Pancreas (tissue), 10 donors: ENCODE data around the gene IFITM10. TPM values are rescaled to one million over a fixed set of nuclear protein-coding genes. Genes with fewer than 3 reads are reported as not detected.

Experiments
- ATAC-seq, 4 donors: fragments of 200-7000 bp; cut with Tn5 transposase; one replicate each; pipeline versions ENCODE4 v1.8.0 to v1.9.1; 2020; ENCODE audit warnings: mild to moderate bottlenecking in 4 of 4, moderate library complexity in 4 of 4
- DNase-seq, 6 donors: peaks; one replicate each; pipeline ENCODE4 v3.0.0-alpha.2; 2020
- FAIRE-seq: peaks from 2 replicates; lab custom pipeline; 2012; peaks lifted over from hg19 to GRCh38; lab: Jason Lieb, UNC
- H3K27ac ChIP-seq, 4 donors: fragments of 200-600 bp; sonication (generic); 1 replicate in 3 of 4; 2 replicates in 1 of 4; pipeline versions ENCODE4 v1.5.0 to v1.8.0; 2020
- H3K27me3 ChIP-seq, 4 donors: fragments of 200-600 bp; one replicate each; pipeline ENCODE4 v1.8.0; 2021
- H3K36me3 ChIP-seq, 3 donors: fragments of 200-600 bp; sonication (generic) in 1 of 3; one replicate each; pipeline versions ENCODE4 v1.5.0 to v1.8.0; 2020 to 2021
- H3K4me1 ChIP-seq, 3 donors: fragments of 200-600 bp; one replicate each; pipeline ENCODE4 v1.8.0; 2021
- H3K4me3 ChIP-seq, 4 donors: fragments of 200-600 bp; sonication (generic) in 2 of 4; one replicate each; pipeline versions ENCODE4 v1.5.0 to v1.8.0; 2020 to 2021
- H3K9me3 ChIP-seq, 4 donors: fragments of 200-600 bp; one replicate each; pipeline ENCODE4 v1.8.0; 2021
- WGBS, 2 donors: extraction: QIAGEN DNeasy Blood & Tissue Kit; methylation state at CpG; one replicate each; pipeline ENCODE4 v1.1.7; 2013; 5-methylcytosine and 5-hydroxymethylcytosine counted together
- intact Hi-C, 3 donors: fragments of 100-400 bp; cut with DNase I; formaldehyde crosslinking; loops; one replicate each; pipeline versions ENCODE4 v1.11.1 to v1.14.2; 2022
- polyA plus RNA-seq, 2 donors: library from polyadenylated mRNA; stranded (reverse); fragments of 200-250 nt; gene quantifications; one replicate each; pipeline ENCODE4 v1.2.3, GENCODE V29; 2013
- total RNA-seq, 6 donors: library from RNA; stranded (reverse); fragmentation: NEBNext Ultra II Directional in 4 of 6; extraction: Animal tissue kit (Norgen Biotek cat#: 25700) in 4 of 6; gene quantifications; one replicate each; pipeline versions ENCODE4 v1.2.1 to v1.2.4, GENCODE V29; 2021 to 2023
- TF ChIP-seq, protein P1 (sequence below), 4 donors: fragments of 200-600 bp; sonication (generic) in 3 of 4; IDR thresholded peaks; one replicate each; pipeline versions ENCODE4 v1.5.0 to v1.8.0; 2021; ENCODE audit warnings: antibody characterized with exemption in 4 of 4
- donor health status: healthy with polysubstance abuse.
- donor health status: DM: no; HTN: no; CAD: no; lungs with moderate emphysema.
- donor health status: DM: no; HTN: no; CAD: no.
- donor health status: control.
- donor health status: control.
- donor health status: Bipolar disorder and iron deficiency.
- donor health status: DM: yes; HTN: yes; CAD: no.
- donor health status: DM: no; HTN: no; CAD: no.
- donor health status: DM: no; HTN: no; CAD: no.
- donor health status: DM: yes; HTN: yes; CAD: no.

IFITM10 gene
- total and polyA plus RNA-seq, 8 donors: 0.28 to 2.0 (median 0.55) TPM

DNA sequence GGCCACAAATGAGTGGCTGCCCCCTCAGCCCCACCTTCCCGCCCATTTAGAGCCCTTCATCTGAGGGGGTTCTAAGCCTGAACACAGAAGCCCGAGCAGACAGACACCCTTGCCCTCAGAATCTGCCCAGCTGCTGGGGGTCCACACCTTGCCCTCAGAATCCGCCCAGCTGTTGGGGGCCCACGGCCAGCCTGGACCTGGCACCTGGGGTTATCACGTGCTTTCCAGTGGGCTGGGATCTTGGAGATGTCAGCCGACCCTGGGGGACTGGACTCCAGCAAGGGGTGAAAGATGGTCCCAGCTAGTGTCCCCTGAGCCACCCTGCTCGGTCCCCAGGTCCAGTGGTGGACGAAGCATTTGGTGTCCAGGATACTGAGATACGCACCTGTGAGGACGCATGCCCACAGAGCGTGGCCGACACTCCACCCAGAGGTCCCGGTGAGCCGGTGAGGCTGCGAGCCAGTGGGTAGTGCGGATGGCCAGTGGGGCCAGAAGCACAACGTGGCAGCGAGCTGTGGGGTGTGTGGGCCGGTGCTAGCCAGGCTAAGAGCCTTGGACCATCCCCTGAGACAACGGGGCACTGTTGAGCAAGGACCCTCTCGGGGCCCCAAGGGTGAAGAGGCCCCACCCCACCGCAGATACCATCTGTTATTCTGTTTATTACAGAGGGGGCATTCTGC lies 16.5 kb upstream of the IFITM10 start:
- Histone ChIP-seq H3K27ac (no peak overlapping the region), H3K27me3 (no peaks in the 10 kb centered on the region), H3K4me1 (peaks cover 3 to 9% (median 3%) of the 10 kb centered on the region in 3 donors), H3K9me3 (no peaks in the 10 kb centered on the region), H3K4me3 (no peak overlapping the region), H3K36me3 (no peaks in the 10 kb centered on the region)
- TF ChIP-seq, protein P1, sequence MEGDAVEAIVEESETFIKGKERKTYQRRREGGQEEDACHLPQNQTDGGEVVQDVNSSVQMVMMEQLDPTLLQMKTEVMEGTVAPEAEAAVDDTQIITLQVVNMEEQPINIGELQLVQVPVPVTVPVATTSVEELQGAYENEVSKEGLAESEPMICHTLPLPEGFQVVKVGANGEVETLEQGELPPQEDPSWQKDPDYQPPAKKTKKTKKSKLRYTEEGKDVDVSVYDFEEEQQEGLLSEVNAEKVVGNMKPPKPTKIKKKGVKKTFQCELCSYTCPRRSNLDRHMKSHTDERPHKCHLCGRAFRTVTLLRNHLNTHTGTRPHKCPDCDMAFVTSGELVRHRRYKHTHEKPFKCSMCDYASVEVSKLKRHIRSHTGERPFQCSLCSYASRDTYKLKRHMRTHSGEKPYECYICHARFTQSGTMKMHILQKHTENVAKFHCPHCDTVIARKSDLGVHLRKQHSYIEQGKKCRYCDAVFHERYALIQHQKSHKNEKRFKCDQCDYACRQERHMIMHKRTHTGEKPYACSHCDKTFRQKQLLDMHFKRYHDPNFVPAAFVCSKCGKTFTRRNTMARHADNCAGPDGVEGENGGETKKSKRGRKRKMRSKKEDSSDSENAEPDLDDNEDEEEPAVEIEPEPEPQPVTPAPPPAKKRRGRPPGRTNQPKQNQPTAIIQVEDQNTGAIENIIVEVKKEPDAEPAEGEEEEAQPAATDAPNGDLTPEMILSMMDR (IDR thresholded peaks at IDR 0.05): no peak
- FAIRE-seq (no peak), DNase-seq (peak in 2 of 6 donors; percentile 14 to 50), ATAC-seq (no peak)
- WGBS, 2 donors: 88 to 95% methylated on average over 22 of the region's 22 CpGs
- intact Hi-C loops: no loop called here

DNA sequence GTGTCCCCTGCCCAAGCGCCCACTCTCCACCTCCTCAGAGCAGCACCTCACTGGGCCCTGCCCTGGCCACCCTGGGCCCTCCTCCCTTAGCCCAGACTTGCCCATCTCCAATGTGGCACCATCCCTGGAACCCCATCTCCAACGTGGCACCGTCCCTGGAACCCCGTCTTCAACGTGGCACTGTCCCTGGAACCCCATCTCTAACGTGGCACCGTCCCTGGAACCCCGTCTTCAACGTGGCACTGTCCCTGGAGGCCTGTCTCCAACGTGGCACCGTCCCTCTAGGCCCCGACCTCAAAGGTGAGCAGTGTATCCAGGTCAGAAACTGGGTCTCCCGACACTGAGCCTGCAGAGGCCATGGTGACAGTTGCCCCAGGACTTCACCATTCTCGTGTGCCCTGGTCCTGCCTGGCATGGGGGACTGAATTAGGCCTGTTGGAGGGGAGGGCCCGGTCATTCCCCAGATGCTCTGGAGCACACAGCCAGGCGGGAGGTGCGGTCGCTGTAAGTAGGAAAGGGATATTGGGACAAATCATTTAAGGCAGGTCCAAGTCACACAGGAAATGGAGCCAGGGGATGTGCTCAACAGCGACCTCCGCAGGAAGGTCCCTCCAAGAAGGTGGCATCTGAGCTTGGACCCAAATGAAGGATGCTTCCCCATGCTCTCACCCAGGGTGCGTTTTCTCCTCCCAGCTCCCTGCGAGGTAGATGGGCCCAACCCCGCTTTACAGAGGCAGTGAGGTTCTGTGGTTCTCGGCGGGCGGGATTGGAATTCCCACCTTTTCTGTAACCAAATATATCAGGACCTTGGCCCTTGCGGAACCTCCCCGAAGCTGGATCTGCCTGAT lies 15.7 kb upstream of the IFITM10 start:
- ATAC-seq (no peak), FAIRE-seq (no peak), DNase-seq (peak in 3 of 6 donors; percentile 16 to 47 (median 45))
- Histone ChIP-seq H3K27ac (no peak overlapping the region), H3K27me3 (no peaks in the 10 kb centered on the region), H3K4me3 (no peak overlapping the region), H3K4me1 (peaks cover 9 to 16% (median 11%) of the 10 kb centered on the region in 3 donors), H3K36me3 (peaks cover 0 to under 1% (median 0%) of the 10 kb centered on the region in 3 donors), H3K9me3 (no peaks in the 10 kb centered on the region)
- intact Hi-C loops: no loop called here
- TF ChIP-seq, protein P1 (IDR thresholded peaks at IDR 0.05): no peak
- WGBS, 2 donors: 84 to 87% methylated on average over 28 of the region's 28 CpGs

DNA sequence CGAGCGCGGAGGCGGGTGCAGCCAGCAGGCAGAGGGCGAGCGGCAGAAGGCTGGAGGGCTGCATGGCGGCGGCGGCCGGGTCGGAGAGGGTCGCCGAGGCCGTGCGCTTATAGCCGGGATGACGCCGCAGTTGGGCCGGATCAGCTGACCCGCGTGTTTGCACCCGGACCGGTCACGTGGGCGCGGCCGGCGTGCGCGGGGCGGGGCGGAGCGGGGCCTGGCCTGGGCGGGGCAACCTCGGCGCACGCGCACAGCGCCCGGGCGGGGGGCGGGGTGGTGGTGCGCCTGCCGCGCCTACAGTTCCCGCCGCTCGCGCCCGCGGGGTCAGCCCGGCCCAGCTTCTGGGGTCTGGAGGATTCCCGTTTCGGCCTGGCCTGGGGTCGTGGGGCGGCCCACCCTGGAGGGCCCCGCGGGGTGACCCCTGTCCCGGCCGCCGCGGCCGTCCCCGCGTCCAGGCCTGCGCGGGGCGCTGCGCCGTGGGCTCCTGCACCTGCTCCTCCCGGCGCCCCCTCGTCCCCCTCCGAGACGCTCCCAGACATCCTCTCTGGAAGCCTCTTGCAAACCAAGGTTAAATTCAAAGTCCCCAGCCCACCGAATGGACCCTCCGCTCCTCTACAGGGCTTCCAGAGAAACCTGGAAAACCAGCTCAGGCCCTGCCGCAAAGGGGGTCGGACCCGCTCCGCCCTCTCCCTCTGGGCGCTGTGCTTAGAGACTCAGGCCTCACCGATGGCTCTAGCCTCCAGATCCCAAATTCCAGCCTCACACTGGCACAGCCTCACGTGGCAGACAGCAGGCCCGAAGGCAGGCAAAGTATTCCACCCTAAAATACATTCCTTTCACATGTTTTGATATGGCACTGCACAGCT lies 13.6 kb upstream of the IFITM10 start, which contains the start of gene CTSD:
CTSD (minus strand) TSS at position 132 of the 866 bp plus-strand sequence; CDS start at position 64, 68 bp downstream.
- WGBS, 2 donors: 1 to 4% methylated on average over 24 to 85 of the region's 85 CpGs
- peak; percentile 78 to 91 (median 87) for ATAC-seq
- DNase-seq: peak; percentile 84 to 99 (median 92)
- Histone ChIP-seq H3K27ac (peak within 1 kb of the TSS; percentile 69 to 93 (median 88)), H3K4me1 (peaks cover 9 to 24% (median 15%) of the 10 kb centered on the region in 3 donors), H3K36me3 (peaks cover 7 to 19% (median 14%) of the 10 kb centered on the region in 3 donors), H3K27me3 (no peaks in the 10 kb centered on the region), H3K9me3 (no peaks in the 10 kb centered on the region), H3K4me3 (peak within 1 kb of the TSS; percentile 92 to 100 (median 100))
- TF ChIP-seq, protein P1 (IDR thresholded peaks at IDR 0.05): no peak
- intact Hi-C loops: no loop called here
- FAIRE-seq: no peak

DNA sequence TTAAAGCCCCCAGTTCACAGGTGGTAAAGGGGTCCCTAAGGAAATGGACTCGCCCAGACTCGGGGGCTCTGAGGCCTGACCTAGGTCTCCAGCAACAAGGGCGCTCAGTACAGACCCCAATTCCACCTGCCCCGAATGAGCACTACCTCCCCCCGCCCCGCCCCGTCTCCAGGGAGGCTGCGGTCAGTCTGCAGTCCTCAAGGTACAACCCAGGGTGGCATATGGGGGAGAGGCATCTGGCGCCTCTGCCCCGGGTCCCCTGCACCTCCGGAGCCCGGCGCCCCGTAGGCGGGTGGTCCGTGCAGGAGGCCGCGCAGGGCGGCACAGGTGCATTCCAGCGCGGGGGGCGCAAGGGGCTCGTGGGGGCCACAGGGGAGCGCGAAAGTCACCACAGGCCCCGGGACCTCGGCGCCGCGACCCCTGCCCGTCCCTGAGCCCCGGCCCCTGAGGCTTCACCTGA lies 13.0 kb upstream of the IFITM10 start:
- ATAC-seq (peak; percentile 4 to 21 (median 14)), FAIRE-seq (no peak), DNase-seq (no peak)
- 0 to 1% methylated on average over 30 to 32 of the region's 32 CpGs for WGBS, 2 donors
- Histone ChIP-seq H3K27ac (peak overlapping the region; percentile 69 to 93 (median 88)), H3K4me1 (peaks cover 9 to 24% (median 15%) of the 10 kb centered on the region in 3 donors), H3K9me3 (no peaks in the 10 kb centered on the region), H3K27me3 (no peaks in the 10 kb centered on the region), H3K4me3 (peak overlapping the region; percentile 92 to 100 (median 100)), H3K36me3 (peaks cover 7 to 25% (median 14%) of the 10 kb centered on the region in 3 donors)
- intact Hi-C loops: no loop called here
- TF ChIP-seq, protein P1 (IDR thresholded peaks at IDR 0.05): no peak
